Astrocyte of the spinal cord (primary cell): Measurements from ENCODE around the gene MMEL1.

ENCODE experiments used
- DNase-seq: peaks from one replicate; pipeline ENCODE4 v3.0.0; 2011; ENCODE audit warnings: low read depth, low spot score
- H3K4me3 ChIP-seq: 2 replicates; pipeline ENCODE4 v1.5.1; 2011; ENCODE audit warnings: low read depth, mild to moderate bottlenecking, low read length, moderate library complexity
- CTCF ChIP-seq: IDR thresholded peaks from 2 replicates; pipeline ENCODE4 v1.5.1; 2012; ENCODE audit warnings: low read depth, mild to moderate bottlenecking, low read length, inconsistent platforms
- in situ Hi-C: cut with HindIII; loops from 2 replicates; pipeline ENCODE4 v1.10.0; 2017; ENCODE audit warnings: low sequenced_read_pairs

The MMEL1 gene

DNA sequence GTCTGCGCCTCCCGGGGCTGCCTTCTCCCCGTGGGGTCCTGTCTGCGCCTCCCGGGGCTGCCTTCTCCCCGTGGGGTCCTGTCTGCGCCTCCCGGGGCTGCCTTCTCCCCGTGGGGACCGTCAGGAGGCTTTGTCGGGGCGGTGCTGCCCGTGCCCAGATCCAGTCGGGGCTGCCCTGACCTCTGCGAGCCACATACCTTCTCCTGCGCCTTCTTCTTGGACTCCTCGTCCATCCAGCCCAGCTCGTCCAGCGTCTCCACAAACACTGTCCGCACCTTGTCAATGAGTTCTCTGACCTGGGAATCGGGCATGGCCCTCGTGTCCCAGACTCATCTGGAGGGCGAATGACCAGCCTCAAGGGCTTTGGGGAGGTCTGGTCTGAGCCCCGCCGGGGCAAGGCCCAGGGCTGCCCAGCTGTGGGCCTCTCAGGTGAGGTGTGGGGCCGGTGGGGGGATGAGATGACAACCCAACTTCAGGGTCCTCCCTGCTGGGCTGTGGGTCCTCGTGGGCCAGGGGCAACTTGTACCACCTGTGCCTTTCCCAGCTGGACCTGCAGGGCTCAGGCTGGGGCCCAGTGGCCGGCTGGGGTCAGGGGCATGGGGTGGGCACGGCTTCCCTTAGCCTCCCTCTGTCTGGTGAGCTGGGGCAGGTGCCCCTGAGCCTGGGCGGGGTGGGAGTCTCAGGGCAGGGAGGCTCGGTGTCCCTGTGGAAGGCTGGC lies 36.8 kb downstream of the MMEL1 start:
- in situ Hi-C loops, result no loop called here
- no peak for TF ChIP-seq CTCF
- H3K4me3 ChIP-seq, result no peak overlapping the region
- DNase-seq, result no peak

DNA sequence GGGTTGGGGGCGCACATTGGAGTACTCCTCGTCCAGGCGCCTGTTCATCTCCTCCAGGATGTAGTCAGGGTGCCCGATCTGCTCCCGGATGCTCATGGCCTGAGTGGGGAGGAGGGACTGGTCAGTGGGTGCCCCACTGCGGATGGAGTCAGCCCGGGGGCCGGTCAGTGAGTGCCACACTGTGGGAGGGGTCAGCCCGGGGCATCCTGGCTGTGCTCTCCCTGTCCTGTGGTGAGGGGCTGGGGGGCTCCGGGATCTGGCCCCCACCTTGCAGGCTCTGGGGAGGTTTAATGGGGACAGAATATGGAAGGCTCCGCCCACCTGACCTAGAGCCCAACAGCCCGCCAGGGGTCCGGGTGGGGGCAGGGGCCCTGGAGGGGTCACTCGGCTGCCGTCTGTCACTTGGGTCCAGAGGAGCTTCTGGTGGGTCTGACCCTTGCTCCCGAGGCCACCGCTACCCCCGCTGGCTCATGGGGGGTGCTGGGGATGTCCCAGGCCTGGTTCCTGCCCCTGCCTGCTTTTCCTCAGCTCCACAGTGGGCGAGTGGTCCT lies 37.5 kb downstream of the MMEL1 start:
- no peak for TF ChIP-seq CTCF
- DNase-seq, result no peak
- H3K4me3 ChIP-seq, result no peak overlapping the region
- in situ Hi-C loops, result no loop called here

DNA sequence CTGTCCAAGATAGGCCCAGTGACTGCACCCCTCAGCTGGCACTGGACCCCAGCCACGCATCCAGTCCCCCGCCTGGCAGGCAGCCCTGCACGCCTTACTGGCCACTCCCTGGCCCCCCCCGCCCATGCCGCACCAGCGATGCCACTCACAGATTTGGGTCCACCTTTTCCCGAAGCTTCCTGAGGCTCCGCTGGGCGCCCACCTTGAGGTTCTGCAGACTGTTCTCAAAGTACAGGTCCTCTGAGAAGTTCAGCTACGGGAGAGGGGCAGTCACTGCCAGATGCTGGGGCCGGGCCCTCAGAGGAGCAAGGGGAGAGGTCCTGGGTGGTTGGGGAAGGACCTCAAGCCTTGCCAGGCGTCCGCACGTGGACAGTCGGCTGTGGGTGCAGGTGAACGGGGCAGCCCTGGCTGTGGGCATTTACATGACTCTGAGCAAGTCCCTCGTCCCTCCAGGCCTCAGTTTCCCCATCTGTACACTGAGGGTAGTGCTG lies 38.1 kb downstream of the MMEL1 start:
- H3K4me3 ChIP-seq, result no peak overlapping the region
- no peak for TF ChIP-seq CTCF
- in situ Hi-C loops, result no loop called here
- DNase-seq, result no peak

- DNase-seq, result peak; percentile 9
- in situ Hi-C loops, result no loop called here
- TF ChIP-seq CTCF, result no peak
- no peak overlapping the region for H3K4me3 ChIP-seq
These were observed 38.7 kb downstream of the MMEL1 start for GRCh38 chr1:2594001-2594640.

DNA sequence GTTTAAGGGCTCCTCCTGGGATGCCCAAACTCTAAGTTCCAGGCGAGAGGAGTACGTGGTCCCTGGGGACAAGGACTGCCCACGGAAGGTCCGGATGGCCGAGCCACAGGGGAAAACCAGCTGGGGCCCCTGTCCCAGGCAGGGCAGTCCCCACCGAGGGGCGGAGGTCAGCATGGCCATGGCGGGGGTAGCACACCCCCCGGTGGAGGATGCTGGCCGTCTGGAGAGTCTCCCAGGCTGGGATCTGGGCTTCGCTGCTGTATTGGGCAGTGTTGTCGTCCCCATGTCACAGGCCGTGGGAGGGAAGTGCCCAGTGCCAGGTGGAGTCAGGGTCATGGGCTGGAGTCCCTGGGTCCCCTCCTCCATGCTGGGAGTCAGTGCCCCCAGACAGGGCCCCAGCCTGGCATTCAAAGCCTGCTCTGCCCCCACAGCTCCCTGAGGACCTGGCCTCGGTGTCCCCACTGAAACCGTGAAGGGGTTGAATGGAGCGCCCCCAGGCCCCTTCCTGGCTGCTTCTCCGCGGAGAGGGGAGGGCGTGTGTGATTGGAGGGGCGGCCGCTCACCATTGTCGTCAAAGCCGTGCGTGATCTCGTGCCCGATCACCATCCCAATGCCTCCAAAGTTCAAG lies 39.5 kb downstream of the MMEL1 start:
- H3K4me3 ChIP-seq, result no peak overlapping the region
- no peak for TF ChIP-seq CTCF
- in situ Hi-C loops, result no loop called here
- DNase-seq, result no peak

GRCh38 chr1:2592672-2593071 lies 40.1 kb downstream of the MMEL1 start:
- DNase-seq, result no peak
- TF ChIP-seq CTCF, result no peak
- in situ Hi-C loops, result no loop called here
- H3K4me3 ChIP-seq, result no peak overlapping the region
